RKO (cell line): ENCODE measurements around the gene PLXNA4.

Source experiments
- DNase-seq: peaks from one replicate; pipeline ENCODE4 v3.0.0-alpha.2; 2016; ENCODE audit warnings: low spot score

The PLXNA4 gene

DNA sequence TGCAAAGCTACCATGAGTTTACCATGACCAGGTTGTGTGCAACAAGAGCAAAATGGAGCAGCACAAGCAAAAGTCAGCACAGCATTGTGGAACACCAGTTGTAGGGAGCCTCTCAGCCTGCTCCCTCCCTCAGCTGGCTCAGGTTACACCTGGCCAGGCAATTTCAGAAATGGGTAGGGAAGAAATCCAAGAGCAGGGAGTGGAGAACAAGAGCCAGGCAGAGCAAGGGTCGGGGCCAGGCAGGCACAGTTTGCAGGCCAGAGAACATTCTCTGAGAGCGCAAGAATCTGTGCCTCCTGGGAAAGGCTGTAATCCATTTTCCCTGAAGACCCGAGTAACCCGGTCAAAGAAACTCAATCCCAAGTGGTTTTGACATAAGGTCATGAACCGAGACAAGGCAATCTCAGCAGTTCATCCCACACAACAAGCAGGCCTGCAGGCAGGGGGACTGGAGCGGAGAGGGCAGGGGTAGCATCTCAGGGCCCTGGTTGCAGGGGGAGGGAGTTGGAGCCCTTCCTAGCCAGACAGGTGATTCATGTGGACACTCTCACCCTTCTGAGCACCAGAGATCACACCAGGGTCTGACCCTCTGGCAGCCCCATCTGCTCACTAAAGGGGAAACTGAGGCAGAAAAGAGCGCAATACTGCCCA, 258.4 kb downstream of the PLXNA4 start:
- no peak for DNase-seq

DNA sequence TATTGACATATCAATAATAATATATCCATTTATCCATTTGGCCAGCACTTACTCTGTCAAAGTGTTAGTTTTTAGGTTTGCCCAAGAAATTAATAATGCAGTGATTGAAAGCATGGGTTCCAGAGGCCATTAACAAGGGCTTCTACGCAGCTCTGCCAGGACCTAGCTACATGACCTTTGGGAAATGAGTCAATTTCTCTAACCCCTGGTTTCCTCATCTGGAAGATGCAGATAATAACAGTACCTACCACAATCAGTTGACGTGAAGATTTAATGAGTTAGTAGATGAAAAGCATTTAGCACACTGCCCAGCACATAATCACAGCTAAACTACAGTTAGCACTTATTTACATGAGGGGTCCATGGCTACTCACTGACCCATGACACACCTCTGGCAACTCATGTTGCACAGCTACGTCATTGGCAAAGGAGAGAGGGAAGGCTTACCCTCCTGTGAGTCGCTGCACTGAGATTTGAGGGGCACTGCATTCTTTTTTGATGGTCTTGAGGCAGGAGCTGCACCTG, 263.7 kb downstream of the PLXNA4 start:
- no peak for DNase-seq

DNA sequence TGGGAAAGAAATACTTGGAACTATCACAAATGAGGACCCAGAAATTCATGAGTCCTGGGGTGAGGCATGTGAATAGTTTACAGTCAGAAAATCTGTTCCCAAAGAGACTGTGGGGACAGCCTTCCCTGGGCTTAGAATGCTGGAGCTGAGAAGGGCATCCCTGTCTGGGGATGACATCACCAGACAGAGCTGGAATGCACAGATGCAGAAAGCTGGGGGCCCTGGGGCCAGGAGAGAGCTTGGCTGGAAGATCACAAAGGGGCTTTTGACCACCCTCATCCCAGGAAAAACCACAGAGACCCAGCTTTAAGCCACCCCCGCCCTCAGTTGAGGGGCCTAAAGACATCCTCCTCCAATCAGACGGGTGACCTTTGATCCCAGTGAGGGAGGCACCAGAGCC, 264.5 kb downstream of the PLXNA4 start:
- DNase-seq: no peak

DNA sequence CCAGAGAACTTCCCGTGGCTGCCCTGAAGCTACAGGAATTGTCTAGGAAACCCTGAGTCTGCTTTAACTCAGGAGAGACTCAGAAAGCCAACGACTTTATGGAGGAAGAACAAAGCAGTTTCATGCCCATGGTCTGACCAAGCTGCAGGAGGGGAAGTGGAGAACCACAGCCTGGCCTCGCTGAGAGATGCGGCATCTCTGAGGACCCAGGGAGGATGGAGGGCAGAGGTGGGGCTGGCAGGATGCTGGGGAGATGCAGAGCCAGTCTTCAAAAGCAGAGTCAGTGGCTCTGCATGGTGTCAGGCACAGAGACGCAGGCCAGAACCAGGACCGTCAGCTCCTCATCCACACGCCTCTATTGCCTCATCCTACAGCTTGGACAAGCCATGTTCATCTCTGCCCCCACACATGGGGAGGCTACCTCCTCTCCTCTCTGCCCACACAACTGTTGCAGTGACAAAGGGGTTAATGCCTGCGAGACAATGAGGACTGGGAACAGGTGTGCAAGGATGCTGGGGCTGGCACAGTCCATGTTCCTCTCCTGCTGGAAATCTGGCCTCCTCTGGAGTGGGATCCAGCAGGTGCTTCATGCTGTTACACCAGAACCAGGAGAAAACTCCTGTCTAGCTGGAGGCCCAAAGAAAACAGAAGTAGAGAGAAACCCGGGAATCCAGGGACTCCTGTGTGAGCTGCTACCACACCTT, 267.0 kb downstream of the PLXNA4 start:
- DNase-seq: no peak

DNA sequence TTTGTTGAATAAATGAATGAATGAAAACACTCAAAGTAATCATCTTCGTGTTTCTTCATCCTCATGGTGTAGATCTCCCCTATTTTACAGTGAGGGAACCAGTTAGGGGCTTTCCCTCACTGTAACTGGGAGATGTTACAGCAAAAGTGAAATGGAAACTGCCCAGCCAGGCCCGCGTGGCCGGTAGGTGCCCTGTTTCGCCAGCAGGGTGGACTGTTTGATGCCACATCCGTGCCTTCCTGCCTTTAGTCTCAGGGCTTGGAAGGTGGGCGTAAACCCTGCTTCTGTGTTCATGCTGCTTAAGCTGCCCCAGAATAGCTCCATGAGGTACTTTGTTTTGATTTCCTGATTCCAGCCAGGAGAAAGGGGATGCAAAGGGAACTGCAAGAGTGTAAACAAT, 268.8 kb downstream of the PLXNA4 start:
- DNase-seq: no peak

DNA sequence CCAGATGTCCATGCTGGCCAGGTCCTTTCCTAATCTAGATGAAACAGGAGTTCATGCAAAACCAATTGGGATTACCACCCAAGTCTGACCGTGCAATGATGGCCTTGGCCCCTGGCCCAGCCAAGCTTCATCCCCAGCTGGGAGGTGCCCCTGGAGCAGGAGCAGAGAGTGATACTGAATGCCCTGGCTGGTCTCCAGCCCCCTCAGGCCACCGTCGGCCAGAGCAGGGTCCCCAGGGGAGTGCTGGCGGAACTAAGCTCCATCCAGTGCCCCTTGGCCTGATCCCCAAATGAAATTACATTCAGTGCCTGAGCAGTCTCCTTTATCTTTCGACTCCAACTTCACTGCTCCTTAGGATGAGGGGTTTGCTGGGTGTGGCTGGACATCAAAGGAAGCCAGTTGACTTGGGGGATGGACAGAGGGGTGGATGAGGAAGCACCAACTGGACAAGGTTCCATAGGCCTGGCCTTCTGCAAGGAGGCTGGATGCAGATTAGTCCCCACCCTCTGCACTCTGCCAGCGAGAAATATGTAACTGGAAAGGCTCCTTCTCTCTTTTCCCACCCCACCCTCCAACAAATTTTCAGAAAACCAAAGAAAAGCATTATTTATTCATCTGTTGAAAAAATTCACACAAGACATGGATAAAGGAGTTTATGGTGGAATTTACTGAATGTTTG, 275.5 kb downstream of the PLXNA4 start:
- no peak for DNase-seq

DNA sequence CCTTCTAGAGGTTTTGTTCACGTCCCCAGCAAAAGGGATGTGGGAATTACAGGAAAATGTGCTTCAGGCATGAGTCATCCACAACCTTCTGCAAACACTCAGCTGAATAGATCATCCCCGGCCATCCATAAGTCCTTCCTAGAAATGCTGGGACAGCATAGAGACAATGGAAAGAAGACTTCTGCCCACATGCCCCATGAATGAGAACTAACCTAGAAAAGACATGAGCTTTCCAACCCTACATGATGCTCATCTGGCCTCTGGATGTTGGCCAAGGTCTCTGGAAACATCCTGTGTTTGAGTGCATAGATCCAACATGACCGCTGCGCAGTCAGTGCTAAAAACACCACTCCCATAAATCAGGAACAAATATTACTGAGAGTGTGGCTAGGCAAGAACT, 277.5 kb downstream of the PLXNA4 start:
- DNase-seq: peak; percentile 18

DNA sequence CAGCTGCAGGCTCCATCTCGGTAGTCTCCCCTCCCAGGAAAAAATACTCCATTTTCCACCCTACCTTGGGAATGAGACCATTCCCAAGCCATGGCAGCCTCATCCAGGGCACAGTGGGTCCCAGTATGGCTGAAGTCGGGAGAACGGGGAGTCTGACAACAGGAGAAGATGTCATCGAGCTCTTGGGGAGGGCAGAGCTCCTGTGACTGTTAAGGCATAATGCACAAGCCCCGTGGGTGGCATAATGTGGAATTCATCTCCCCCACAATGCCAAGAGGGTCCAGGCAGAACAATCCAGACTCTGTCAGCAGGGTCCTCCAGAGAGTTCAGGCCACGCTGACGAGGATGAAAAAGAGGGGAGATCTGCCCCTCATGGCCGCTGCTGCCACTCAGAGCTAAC, 279.4 kb downstream of the PLXNA4 start:
- DNase-seq: no peak

DNA sequence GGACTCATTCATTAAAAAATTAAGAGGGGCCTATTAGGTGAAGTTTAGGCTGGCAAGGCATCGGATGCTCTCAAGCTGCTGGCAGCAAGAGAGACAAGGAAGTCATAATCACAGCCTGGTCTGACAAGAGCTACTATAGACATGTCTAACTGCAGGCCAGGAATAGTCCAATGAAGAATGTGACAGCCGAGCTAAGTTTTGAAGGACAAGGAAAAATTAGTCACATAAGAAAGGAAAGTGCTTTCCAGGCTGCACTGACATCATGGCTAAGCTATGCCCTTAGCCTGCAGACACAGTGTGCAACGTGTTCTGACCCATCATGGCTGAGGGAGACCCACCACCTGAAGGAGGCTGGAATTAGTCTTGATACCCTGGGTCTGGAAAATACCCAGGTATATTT, 281.1 kb downstream of the PLXNA4 start:
- DNase-seq: no peak

DNA sequence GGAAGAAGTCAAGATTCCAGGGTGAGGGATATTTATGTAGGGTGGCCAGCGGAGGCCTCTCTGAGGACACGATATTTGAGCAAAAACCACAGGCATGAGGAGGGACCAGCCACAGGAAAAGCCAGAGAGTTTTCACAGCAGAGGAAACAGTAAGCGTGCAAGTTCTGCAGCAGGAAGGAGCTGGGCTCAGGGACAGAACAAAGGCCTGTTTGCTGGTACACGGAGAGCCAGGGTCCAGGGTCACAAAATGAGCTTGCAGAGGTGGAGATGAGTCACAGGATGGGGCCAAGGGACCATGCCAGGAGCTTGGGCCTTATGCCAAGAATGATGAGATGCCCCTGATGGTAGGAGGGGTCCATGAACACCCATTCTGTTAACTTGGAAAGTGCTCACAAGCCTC, 283.5 kb downstream of the PLXNA4 start:
- DNase-seq: no peak

DNA sequence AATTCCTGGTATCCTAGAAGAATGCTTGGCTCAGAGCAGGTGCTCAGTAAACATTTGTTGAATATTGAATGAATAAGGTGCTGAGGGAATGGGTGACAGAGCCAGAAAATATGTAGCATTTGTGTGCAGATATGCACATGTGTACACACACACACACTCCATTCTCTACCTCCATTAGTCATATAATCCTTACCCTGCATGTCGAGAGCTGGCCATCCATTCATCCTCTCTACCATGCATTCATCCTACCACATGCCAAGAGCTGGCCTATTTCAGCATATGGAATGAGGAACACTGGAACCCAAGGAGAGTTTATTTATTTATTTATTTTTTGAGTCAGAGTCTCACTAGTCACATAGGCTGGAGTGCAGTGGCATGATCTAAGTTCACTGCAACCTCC, 284.8 kb downstream of the PLXNA4 start:
- no peak for DNase-seq

DNA sequence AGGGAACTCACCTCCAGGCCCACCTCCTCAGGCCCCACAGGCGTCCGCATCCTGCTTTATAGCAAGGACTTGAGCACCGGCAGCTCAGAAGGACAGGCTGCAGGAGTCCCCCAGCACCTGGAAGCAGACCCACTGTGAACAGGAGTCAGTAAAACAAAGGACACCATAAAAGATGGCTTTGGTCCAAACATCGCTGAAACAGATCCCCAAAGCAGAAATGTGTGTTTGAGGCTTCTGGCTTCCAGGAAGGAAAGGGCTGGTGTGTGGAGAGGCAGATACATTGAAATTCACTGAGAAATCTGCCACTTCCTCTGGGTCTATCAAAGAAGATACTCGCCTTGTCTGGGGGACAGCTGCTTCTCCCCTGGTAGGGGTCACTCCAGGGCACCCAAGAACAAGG, 286.2 kb downstream of the PLXNA4 start:
- DNase-seq: no peak

DNA sequence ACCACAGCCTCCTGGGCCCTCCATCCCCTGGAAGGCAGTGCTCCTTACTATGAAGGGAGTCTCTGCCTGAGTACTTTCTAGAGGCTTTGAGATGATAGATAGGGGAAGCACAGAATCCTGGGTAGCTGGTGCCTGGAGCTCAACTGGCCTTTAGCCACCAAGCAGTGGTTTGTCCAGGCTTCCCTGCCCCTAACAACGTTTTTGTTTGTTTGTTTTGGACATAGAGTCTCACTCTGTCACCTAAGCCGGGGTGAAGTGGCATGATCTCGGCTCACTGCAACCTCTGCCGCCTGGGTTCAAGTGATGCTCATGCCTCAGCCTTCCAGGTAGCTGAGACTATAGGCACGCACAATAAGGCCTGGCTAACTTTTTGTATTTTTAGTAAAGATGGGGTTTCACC, 289.4 kb downstream of the PLXNA4 start:
- no peak for DNase-seq

DNA sequence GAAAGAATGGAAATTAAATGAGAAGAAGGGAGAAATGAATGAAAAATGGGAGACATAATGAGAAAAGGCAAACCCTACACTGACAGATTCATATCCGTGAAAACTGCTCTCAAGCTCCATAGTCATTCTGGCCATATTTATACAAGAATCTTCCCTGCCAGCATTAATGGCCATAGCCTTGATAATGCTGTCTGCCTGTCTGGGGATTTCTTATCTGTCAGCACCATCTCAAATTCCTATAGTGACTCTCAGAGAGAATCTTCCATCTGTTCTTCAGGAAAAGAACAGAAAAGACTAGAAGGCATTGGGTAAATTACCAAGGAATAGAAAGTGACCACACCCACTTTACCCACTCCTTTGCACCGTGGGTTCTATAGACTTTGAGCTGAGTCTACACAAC, 295.9 kb downstream of the PLXNA4 start:
- no peak for DNase-seq

DNA sequence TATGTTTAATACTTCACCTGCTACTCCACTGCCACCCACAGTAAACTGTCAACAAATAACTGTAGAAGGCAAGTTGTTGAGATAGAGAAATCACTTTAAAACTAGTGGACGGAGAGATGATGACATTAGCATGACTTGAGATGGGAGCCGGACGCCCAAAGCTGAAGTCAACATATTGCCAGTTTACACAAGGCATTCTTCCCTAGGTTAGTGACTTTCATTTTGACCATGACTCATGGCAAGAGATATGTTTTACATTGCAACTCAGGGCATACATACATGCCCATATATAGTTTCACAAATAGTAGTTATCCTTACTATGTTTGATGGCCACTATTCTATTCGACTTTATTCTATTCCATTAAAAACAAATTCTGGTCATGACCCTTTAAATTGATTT, 296.6 kb downstream of the PLXNA4 start:
- no peak for DNase-seq

DNA sequence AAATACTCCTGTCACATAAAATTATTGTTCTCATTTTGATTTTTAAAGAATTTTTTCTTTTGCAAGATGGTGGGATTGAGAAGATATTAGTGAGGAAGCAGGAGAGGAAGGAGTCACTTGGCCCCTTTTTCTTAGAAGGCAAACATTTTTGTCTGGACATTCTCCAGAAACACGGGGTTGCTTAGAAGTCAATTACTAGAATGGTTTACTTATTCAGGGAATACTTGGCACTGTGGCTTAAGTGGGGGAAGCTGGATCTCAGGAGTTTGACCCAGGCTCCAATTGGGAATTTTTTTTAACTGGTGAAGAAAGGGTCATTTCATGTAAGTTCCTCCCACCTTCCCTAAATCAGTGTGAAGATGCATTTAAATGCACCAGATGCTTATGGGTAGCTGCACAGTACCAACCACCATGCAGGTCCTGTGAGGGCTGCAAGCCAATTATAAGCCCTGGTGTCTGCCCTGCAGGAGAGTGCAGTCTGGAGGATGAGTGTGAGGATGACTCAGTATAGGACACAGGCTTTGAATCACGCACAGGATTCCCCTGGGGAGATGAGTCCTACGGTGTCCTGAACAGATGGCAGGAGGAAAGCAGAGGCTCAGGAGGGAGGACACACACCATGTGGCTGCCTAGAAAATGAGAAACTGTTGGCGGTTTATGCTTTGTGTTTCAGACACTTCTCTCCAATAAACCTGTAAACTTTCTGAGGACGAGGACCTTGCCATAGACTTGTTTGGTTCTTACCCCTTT, 299.1 kb downstream of the PLXNA4 start:
- DNase-seq: peak; percentile 50

DNA sequence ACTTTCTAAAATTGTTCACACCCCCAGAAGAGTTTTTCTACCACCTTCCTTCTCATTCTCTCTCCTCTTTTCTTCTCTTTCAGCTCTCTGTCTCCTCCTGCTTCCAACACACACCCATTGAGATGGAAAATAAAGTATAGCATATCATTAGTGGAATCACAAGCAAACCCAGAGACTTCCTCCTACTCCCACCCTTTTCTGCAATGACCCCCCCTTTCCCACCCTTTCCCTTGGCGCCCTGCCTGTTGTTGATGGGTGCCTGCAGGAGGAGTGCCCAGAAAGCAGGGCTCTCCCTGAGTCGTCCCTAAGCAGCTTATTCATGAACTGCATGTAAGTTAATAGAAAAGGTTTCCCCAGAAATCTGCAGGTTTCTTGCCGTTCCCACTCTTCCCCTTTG, 300.0 kb downstream of the PLXNA4 start:
- no peak for DNase-seq

DNA sequence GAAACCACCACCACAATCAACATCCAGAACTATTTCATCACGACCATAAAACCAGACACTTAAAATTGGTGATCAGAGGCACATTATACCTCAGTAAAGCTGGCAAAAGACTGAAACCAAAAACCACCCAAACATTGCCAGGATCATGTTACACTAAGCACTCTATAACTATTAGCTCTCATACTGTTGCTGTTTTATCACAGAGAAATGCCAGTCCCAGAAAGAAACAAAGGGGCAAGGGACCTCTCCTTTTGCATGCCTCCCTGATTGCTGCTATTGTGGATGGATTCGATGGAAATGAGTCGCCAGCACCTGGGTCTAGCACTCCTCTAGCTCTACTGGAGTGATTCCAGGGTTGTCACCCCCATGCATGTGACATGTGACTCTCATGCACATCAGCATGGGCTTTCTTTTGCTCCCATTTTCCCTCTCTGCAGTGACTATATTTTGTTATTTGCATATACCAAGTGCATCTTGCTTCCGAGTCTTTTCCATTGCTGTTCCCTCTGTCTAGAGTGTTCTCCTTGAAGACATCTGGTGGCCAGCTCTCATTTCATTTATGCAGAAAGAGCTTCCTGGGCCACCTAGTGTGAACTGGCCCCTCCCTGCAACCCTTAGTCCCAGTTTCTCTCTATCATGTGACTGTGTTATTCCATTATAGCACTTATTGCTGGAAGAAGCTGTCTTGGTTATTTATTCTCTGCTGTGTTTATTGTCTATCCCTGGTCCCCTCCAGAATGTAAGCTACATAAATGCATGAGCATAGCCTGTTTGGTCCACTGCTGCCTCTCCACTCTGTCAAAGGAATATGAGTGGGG, 300.6 kb downstream of the PLXNA4 start:
- DNase-seq: no peak

DNA sequence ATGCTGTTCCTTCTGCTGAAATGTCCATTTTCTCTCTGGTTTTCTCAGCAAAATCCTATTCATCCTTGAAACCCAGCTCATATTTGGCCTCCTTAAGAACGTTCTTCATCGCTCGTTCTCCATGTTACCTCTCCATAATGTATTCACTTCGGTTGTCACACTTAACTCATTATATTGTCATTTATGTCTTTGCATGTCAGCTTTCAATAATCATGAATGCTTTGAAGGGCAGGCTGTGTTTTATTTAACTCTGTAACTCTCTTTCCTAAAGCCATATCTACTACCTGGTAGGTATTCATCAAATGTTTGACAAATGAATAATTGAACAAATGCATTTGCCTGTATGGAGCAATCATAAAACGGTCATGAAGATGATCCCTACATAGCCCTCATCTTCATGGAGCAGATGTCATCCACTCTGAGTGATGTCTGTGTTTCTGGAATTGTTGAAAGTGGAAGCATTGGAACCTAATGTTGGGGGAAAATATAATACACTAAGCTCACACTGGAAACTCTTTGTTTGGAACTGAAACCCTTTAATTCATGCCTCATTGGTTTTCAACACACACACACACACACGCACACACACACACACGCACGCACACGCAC, 303.4 kb downstream of the PLXNA4 start:
- no peak for DNase-seq

DNA sequence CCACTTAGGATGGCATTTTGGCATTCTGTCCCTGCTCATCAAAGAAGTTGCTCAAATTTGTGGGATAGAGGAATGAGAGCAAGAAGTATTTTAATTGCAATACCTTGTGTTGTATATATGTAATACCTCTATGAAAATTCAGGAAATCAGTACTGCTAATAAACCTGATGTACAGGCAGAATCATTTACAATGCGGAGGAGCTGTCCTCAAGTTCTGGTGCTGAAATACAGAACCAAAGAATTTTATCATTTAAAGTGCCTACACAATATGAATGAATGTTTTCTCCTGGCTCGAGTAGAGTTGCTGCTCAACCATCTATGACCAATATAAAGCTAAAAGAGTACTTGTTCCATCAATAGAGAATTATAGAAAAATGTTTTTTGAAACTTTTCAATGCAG, 305.8 kb downstream of the PLXNA4 start:
- DNase-seq: peak; percentile 43

DNA sequence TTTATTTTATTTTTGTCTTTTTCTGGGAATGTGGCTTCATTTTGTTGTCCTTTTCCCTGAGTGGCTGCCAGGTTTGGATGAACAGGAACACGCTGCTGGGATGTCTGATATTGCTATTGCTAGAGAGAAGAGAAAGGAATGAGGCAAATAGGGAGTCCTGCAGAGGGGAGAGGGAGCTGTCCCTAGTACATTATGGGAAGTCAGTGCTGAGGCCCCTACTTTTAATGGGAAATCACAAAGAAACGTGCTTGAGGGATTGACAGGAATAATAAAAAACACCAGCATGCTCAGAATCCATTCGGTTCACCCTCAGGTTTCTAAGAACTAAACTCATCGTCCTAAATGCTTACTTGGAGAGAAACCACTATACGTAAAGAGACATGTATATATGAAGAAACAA, 306.6 kb downstream of the PLXNA4 start:
- DNase-seq: no peak
